Endothelial cell of umbilical vein (primary cell): Measurements from ENCODE around the gene CENPW. TPM values are rescaled to one million over a fixed set of nuclear protein-coding genes. Genes with fewer than 3 reads are reported as not detected.

Source experiments
- BruUV-seq: library from RNA; stranded (reverse); fragments of 400-500 nt; replicated peaks from 2 replicates; lab custom pipeline; 2021; lab: Mats Ljungman, UMichigan
- CTCF ChIA-PET: fragments of 300-600, 350-600 bp; sonication (Branson Sonifier 250); formaldehyde crosslinking; loops from one replicate; lab custom pipeline; 2021; ENCODE audit warnings: antibody characterized with exemption, inconsistent platforms; lab: Charles Lee
- POLR2A ChIA-PET: fragments of 300-600, 350-600 bp; sonication (Branson Sonifier 250); formaldehyde crosslinking; loops from one replicate; lab custom pipeline; 2021; ENCODE audit warnings: antibody characterized with exemption, inconsistent platforms; lab: Charles Lee
- DNase-seq: peaks from one replicate; pipeline ENCODE4 v3.0.0-alpha.2; 2011; ENCODE audit warnings: low read depth, low spot score
- FAIRE-seq: peaks from 2 replicates; lab custom pipeline; 2011; peaks lifted over from hg19 to GRCh38; lab: Jason Lieb, UNC
- H2AFZ ChIP-seq: 2 replicates; pipeline ENCODE4 v1.6.0; 2012; ENCODE audit warnings: low read depth, low read length, control low read depth, inconsistent platforms
- H3K27ac ChIP-seq: 2 replicates; pipeline ENCODE4 v1.5.1; 2011; ENCODE audit warnings: low read depth, mild to moderate bottlenecking, control low read depth, low read length, moderate library complexity; ENCODE audit not compliant: insufficient read depth
- H3K27me3 ChIP-seq, 2 experiments: 2 replicates each; pipeline versions ENCODE4 v1.6.0 to v1.6.1; 2011; ENCODE audit warnings: low read length in 2 of 2, mixed read lengths in 1 of 2; ENCODE audit not compliant: control insufficient read depth in 2 of 2, insufficient read depth in 2 of 2
- H3K36me3 ChIP-seq, 2 experiments: 2 replicates in 1 of 2; 3 replicates in 1 of 2; pipeline ENCODE4 v1.5.1; 2011; ENCODE audit warnings: low read length in 2 of 2, mild to moderate bottlenecking in 1 of 2, moderate library complexity in 1 of 2; ENCODE audit not compliant: control insufficient read depth in 2 of 2, insufficient read depth in 2 of 2; ENCODE audit errors: extremely low read depth in 1 of 2
- H3K4me1 ChIP-seq: 3 replicates; pipeline ENCODE4 v1.5.1; 2011; ENCODE audit warnings: mild to moderate bottlenecking, low read length; ENCODE audit not compliant: control insufficient read depth, insufficient read depth; ENCODE audit errors: extremely low read depth
- H3K4me2 ChIP-seq: 2 replicates; pipeline ENCODE4 v1.6.1; 2011; ENCODE audit warnings: low read length, control low read depth, mixed read lengths; ENCODE audit not compliant: insufficient read depth
- H3K4me3 ChIP-seq, 3 experiments: fragments of 200-600 bp in 1 of 3; sonication (generic), shearing (Covaris generic) in 1 of 3; replicated peaks in 1 of 3; 2 replicates each; pipeline ENCODE4 v1.5.1; 2011 to 2016; ENCODE audit warnings: control low read depth in 3 of 3, low read length in 3 of 3, mild to moderate bottlenecking in 2 of 3, inconsistent platforms in 1 of 3, low read depth in 1 of 3, moderate library complexity in 1 of 3; ENCODE audit not compliant: insufficient read depth in 1 of 3
- H3K79me2 ChIP-seq: 2 replicates; pipeline ENCODE4 v1.6.0; 2012; ENCODE audit warnings: low read length, inconsistent platforms; ENCODE audit not compliant: control insufficient read depth, insufficient read depth
- H3K9ac ChIP-seq: replicated peaks from 2 replicates; pipeline ENCODE3; 2011; ENCODE audit warnings: low read length, control low read depth; ENCODE audit not compliant: insufficient read depth; ENCODE audit errors: extremely low read depth
- H3K9me1 ChIP-seq: replicated peaks from 3 replicates; pipeline ENCODE4 v1.6.0; 2011; ENCODE audit warnings: mild to moderate bottlenecking, low read length; ENCODE audit not compliant: control insufficient read depth, insufficient read depth; ENCODE audit errors: extremely low read depth
- H3K9me3 ChIP-seq: replicated peaks from 2 replicates; pipeline ENCODE4 v1.5.1; 2012; ENCODE audit warnings: low read length, inconsistent platforms; ENCODE audit not compliant: control insufficient read depth, insufficient read depth
- H4K20me1 ChIP-seq: replicated peaks from 2 replicates; pipeline ENCODE3; 2011; ENCODE audit warnings: mild to moderate bottlenecking, low read length; ENCODE audit not compliant: control insufficient read depth, insufficient read depth; ENCODE audit errors: extremely low read depth
- EZH2 ChIP-seq: IDR thresholded peaks from 2 replicates; pipeline ENCODE4 v1.6.1; 2012; ENCODE audit warnings: borderline replicate concordance, low read depth, mild to moderate bottlenecking, moderate library complexity, low read length, inconsistent platforms; ENCODE audit not compliant: severe bottlenecking
- FOS ChIP-seq: IDR thresholded peaks from 2 replicates; pipeline ENCODE4 v1.6.1; 2011; ENCODE audit warnings: mild to moderate bottlenecking, low read length, moderate library complexity, borderline replicate concordance; ENCODE audit not compliant: insufficient read depth
- GATA2 ChIP-seq: IDR thresholded peaks from 2 replicates; pipeline ENCODE4 v1.7.0; 2011; ENCODE audit warnings: low read depth, mild to moderate bottlenecking, moderate library complexity, mixed read lengths, low read length; ENCODE audit not compliant: insufficient read length, insufficient read depth
- JUN ChIP-seq: IDR thresholded peaks from 2 replicates; pipeline ENCODE4 v1.6.1; 2011; ENCODE audit warnings: borderline replicate concordance, low read depth; ENCODE audit not compliant: insufficient read length, insufficient read depth
- MAX ChIP-seq: IDR thresholded peaks from 2 replicates; pipeline ENCODE4 v1.6.1; 2011; ENCODE audit not compliant: insufficient read depth, insufficient read length
- MYC ChIP-seq: IDR thresholded peaks from one replicate; pipeline ENCODE4 v1.6.1; 2011; ENCODE audit warnings: mild to moderate bottlenecking, low read depth, low read length
- POLR2A ChIP-seq: IDR thresholded peaks from 2 replicates; pipeline ENCODE4 v1.6.1; 2012; ENCODE audit warnings: low read depth, mild to moderate bottlenecking, control low read depth, low read length
- POLR2AphosphoS5 ChIP-seq: IDR thresholded peaks from 2 replicates; pipeline ENCODE4 v1.6.1; 2012; ENCODE audit warnings: low read depth, mild to moderate bottlenecking, control low read depth, low read length, moderate library complexity; ENCODE audit not compliant: insufficient read depth
- dilution Hi-C: fragments of 300-500 bp; cut with MboI; formaldehyde crosslinking; loops from one replicate; pipeline ENCODE4 v1.15.0; 2019; ENCODE audit warnings: low sequenced_read_pairs; ENCODE audit not compliant: extremely low pct_ligation_motif_present
- intact Hi-C: fragments of 100-400 bp; cut with micrococcal nuclease; formaldehyde crosslinking; loops from one replicate; pipeline ENCODE4 v1.10.0; 2022
- polyA plus RNA-seq, 4 experiments: library from polyadenylated mRNA; depleted of rRNA in 3 of 4; stranded (reverse) in 3 of 4; unstranded in 1 of 4; fragments of >200 nt; gene quantifications; 2 replicates each; pipeline versions ENCODE4 v1.2.1 to v1.2.3, GENCODE V29; 2011 to 2012; ENCODE audit warnings: missing spikeins in 1 of 4
- total RNA-seq: library from RNA; stranded (reverse); gene quantifications from 2 replicates; pipeline ENCODE4 v1.2.3, GENCODE V29; 2021
- TF ChIP-seq, protein P1 (sequence below), 2 donors: IDR thresholded peaks; 1 replicate in 1 of 2; 2 replicates in 1 of 2; pipeline ENCODE4 v1.5.1; 2011; ENCODE audit warnings: low read length in 2 of 2, mild to moderate bottlenecking in 2 of 2, moderate library complexity in 2 of 2, control low read depth in 1 of 2, inconsistent platforms in 1 of 2, low read depth in 1 of 2; ENCODE audit not compliant: insufficient read depth in 1 of 2; ENCODE audit errors: extremely low read depth in 1 of 2

CENPW gene
- total and polyA plus RNA-seq, 2 donors (not counting 3 experiments of a cell fraction or from before 2014, with no cell fraction given): 16.9 to 85.8 TPM

GRCh38 chr6:126383203-126383602 lies 43.3 kb downstream of the CENPW start:
- CTCF ChIA-PET: no interaction called here
- no peaks in the 10 kb centered on the region for H3K4me1 ChIP-seq
- DNase-seq: no peak
- H3K27ac ChIP-seq: no peak overlapping the region
- no peaks in the 10 kb centered on the region for H3K9me3 ChIP-seq
- dilution Hi-C loops (no loop called here), intact Hi-C loops (no loop called here)
- no TSS peak for BruUV-seq
- POLR2A ChIA-PET: no interaction called here
- H3K79me2 ChIP-seq: no peaks in the 10 kb centered on the region
- no peak overlapping the region for H3K4me2 ChIP-seq
- H3K27me3 ChIP-seq: no peaks in the 10 kb centered on the region
- no peak overlapping the region for H3K4me3 ChIP-seq
- H3K36me3 ChIP-seq: no peaks in the 10 kb centered on the region
- no peak overlapping the region for H3K9ac ChIP-seq
- no peaks in the 10 kb centered on the region for H3K9me1 ChIP-seq
- H2AFZ ChIP-seq: no peak overlapping the region
- FAIRE-seq: no peak
- TF ChIP-seq, protein P1, sequence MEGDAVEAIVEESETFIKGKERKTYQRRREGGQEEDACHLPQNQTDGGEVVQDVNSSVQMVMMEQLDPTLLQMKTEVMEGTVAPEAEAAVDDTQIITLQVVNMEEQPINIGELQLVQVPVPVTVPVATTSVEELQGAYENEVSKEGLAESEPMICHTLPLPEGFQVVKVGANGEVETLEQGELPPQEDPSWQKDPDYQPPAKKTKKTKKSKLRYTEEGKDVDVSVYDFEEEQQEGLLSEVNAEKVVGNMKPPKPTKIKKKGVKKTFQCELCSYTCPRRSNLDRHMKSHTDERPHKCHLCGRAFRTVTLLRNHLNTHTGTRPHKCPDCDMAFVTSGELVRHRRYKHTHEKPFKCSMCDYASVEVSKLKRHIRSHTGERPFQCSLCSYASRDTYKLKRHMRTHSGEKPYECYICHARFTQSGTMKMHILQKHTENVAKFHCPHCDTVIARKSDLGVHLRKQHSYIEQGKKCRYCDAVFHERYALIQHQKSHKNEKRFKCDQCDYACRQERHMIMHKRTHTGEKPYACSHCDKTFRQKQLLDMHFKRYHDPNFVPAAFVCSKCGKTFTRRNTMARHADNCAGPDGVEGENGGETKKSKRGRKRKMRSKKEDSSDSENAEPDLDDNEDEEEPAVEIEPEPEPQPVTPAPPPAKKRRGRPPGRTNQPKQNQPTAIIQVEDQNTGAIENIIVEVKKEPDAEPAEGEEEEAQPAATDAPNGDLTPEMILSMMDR (IDR thresholded peaks at IDR 0.05; ENCODE audit: extremely low read depth in 1 of 2, insufficient read depth in 1 of 2, low read depth in 1 of 2, low read length in 2 of 2): no peak
- no peak for TF ChIP-seq GATA2
- no peak for TF ChIP-seq FOS
- no peak for TF ChIP-seq JUN
- no peak for TF ChIP-seq POLR2A
- TF ChIP-seq EZH2: no peak
- TF ChIP-seq MYC: no peak
- TF ChIP-seq MAX: no peak
- TF ChIP-seq POLR2AphosphoS5: no peak
- H4K20me1 ChIP-seq: no peaks in the 10 kb centered on the region
